IMR-90 (cell line): ENCODE measurements around the gene LRPPRC. TPM values are rescaled to one million over a fixed set of nuclear protein-coding genes. Genes with fewer than 3 reads are reported as not detected.

ENCODE experiments used
- ATAC-seq: fragments of 200-7000 bp; cut with Tn5 transposase; 2 replicates; pipeline ENCODE4 v1.9.1; 2020; ENCODE audit warnings: low read depth, mild to moderate bottlenecking, moderate library complexity
- BruUV-seq: library from RNA; stranded (reverse); fragments of 400-500 nt; replicated peaks from 2 replicates; lab custom pipeline; 2021; lab: Mats Ljungman, UMichigan
- CTCF ChIA-PET: fragments of 300-600 bp; formaldehyde crosslinking; extraction: SDS; loops from one replicate; lab custom pipeline; 2021; ENCODE audit warnings: antibody characterized with exemption; lab: Yijun Ruan, JAX
- POLR2A ChIA-PET: fragments of 300-600 bp; sonication (Branson Sonifier 250); formaldehyde crosslinking; loops from one replicate; lab custom pipeline; 2022; ENCODE audit warnings: antibody characterized with exemption; ENCODE audit not compliant: unreplicated experiment; lab: Charles Lee
- DNase-seq: peaks from one replicate; pipeline ENCODE4 v3.0.0; 2013
- H2AFZ ChIP-seq: replicated peaks from 2 replicates; pipeline ENCODE3; 2013; ENCODE audit warnings: low read length, mild to moderate bottlenecking; ENCODE audit not compliant: poor library complexity
- H2AK5ac ChIP-seq: 2 replicates; pipeline ENCODE4 v1.6.1; 2013; ENCODE audit warnings: low read depth, low read length, inconsistent platforms
- H2AK9ac ChIP-seq: replicated peaks from 2 replicates; pipeline ENCODE3; 2013; ENCODE audit warnings: mild to moderate bottlenecking, low read depth, low read length, moderate library complexity; ENCODE audit not compliant: poor library complexity
- H2BK120ac ChIP-seq: 2 replicates; pipeline ENCODE4 v1.6.1; 2013; ENCODE audit warnings: low read depth, low read length, inconsistent platforms
- H2BK15ac ChIP-seq: 3 replicates; pipeline ENCODE4 v1.6.1; 2013; ENCODE audit warnings: low read depth, low read length, inconsistent platforms
- H2BK20ac ChIP-seq: 2 replicates; pipeline ENCODE4 v1.6.1; 2013; ENCODE audit warnings: low read depth, mild to moderate bottlenecking, inconsistent platforms, low read length, moderate library complexity
- H2BK5ac ChIP-seq: 2 replicates; pipeline ENCODE4 v1.6.1; 2013; ENCODE audit warnings: mild to moderate bottlenecking, low read depth, low read length, inconsistent platforms; ENCODE audit not compliant: poor library complexity, severe bottlenecking
- H3K14ac ChIP-seq: replicated peaks from 2 replicates; pipeline ENCODE4 v1.6.1; 2013; ENCODE audit warnings: low read depth, low read length, inconsistent platforms
- H3K18ac ChIP-seq: 2 replicates; pipeline ENCODE4 v1.6.1; 2013; ENCODE audit warnings: low read depth, low read length, control low read depth
- H3K23ac ChIP-seq: 2 replicates; pipeline ENCODE4 v1.6.1; 2013; ENCODE audit warnings: low read depth, low read length, inconsistent platforms
- H3K27ac ChIP-seq: 2 replicates; pipeline ENCODE4 v1.5.1; 2013; ENCODE audit warnings: mild to moderate bottlenecking, control low read depth, low read length; ENCODE audit not compliant: insufficient read depth
- H3K27me3 ChIP-seq: 2 replicates; pipeline ENCODE4 v1.6.1; 2013; ENCODE audit warnings: low read length; ENCODE audit not compliant: control insufficient read depth, insufficient read depth
- H3K36me3 ChIP-seq: 2 replicates; pipeline ENCODE4 v1.6.1; 2013; ENCODE audit warnings: low read length, mixed read lengths; ENCODE audit not compliant: control insufficient read depth, insufficient read depth
- H3K4ac ChIP-seq: 2 replicates; pipeline ENCODE4 v1.6.1; 2013; ENCODE audit warnings: low read depth, low read length, inconsistent platforms
- H3K4me1 ChIP-seq: 2 replicates; pipeline ENCODE4 v1.6.1; 2013; ENCODE audit warnings: low read length, mixed read lengths; ENCODE audit not compliant: control insufficient read depth, insufficient read depth
- H3K4me2 ChIP-seq: 2 replicates; pipeline ENCODE4 v1.6.1; 2013; ENCODE audit warnings: low read depth, mild to moderate bottlenecking, control low read depth, low read length, moderate library complexity
- H3K4me3 ChIP-seq: 2 replicates; pipeline ENCODE4 v1.5.1; 2013; ENCODE audit warnings: low read depth, mild to moderate bottlenecking, control low read depth, low read length, moderate library complexity; ENCODE audit not compliant: insufficient read depth
- H3K56ac ChIP-seq: 2 replicates; pipeline ENCODE4 v1.6.1; 2013; ENCODE audit warnings: low read length, inconsistent platforms; ENCODE audit not compliant: insufficient read depth; ENCODE audit errors: extremely low read depth
- H3K79me1 ChIP-seq, 2 experiments: 2 replicates each; pipeline ENCODE4 v1.6.1; 2013; ENCODE audit warnings: low read length in 2 of 2, inconsistent platforms in 1 of 2, low read depth in 1 of 2
- H3K9ac ChIP-seq: 2 replicates; pipeline ENCODE4 v1.6.1; 2013; ENCODE audit warnings: low read depth, low read length, control low read depth
- H3K9me1 ChIP-seq: 2 replicates; pipeline ENCODE4 v1.6.1; 2013; ENCODE audit warnings: low read length, inconsistent platforms; ENCODE audit not compliant: insufficient read depth
- H3K9me3 ChIP-seq: 2 replicates; pipeline ENCODE4 v1.6.1; 2013; ENCODE audit warnings: low read length; ENCODE audit not compliant: control insufficient read depth, insufficient read depth
- H4K20me1 ChIP-seq: 2 replicates; pipeline ENCODE4 v1.6.1; 2013; ENCODE audit warnings: low read length, inconsistent platforms; ENCODE audit not compliant: insufficient read depth
- H4K5ac ChIP-seq: 2 replicates; pipeline ENCODE4 v1.6.1; 2013; ENCODE audit warnings: mild to moderate bottlenecking, low read depth, low read length, control low read depth
- H4K8ac ChIP-seq, 2 experiments: 2 replicates each; pipeline ENCODE4 v1.6.1; 2013; ENCODE audit warnings: low read depth in 2 of 2, low read length in 2 of 2, control low read depth in 1 of 2, inconsistent platforms in 1 of 2
- H4K91ac ChIP-seq: 2 replicates; pipeline ENCODE4 v1.6.1; 2013; ENCODE audit warnings: low read depth, low read length, inconsistent platforms; ENCODE audit not compliant: insufficient read depth
- ELK1 ChIP-seq: fragments of 150-350 bp; IDR thresholded peaks from 2 replicates; pipeline ENCODE4 v1.6.1; 2016; ENCODE audit warnings: low read depth, mild to moderate bottlenecking, low read length, moderate library complexity, borderline replicate concordance
- FOS ChIP-seq: fragments of 150-350 bp; IDR thresholded peaks from 2 replicates; pipeline ENCODE4 v1.6.1; 2016; ENCODE audit warnings: low read depth, low read length
- MAFK ChIP-seq: IDR thresholded peaks from 2 replicates; pipeline ENCODE4 v1.6.1; 2012; ENCODE audit warnings: low read depth, low read length, improper control_type of control experiment
- MAZ ChIP-seq: IDR thresholded peaks from 2 replicates; pipeline ENCODE4 v1.6.1; 2012; ENCODE audit warnings: low read depth, mild to moderate bottlenecking, low read length, improper control_type of control experiment, moderate library complexity, borderline replicate concordance
- MXI1 ChIP-seq: IDR thresholded peaks from 2 replicates; pipeline ENCODE4 v1.6.1; 2012; ENCODE audit warnings: low read depth, mild to moderate bottlenecking, low read length, moderate library complexity, borderline replicate concordance
- NFE2L2 ChIP-seq: fragments of 150-350 bp; IDR thresholded peaks from 2 replicates; pipeline ENCODE4 v1.6.1; 2016; ENCODE audit warnings: low read depth, mild to moderate bottlenecking, low read length
- POLR2A ChIP-seq: IDR thresholded peaks from 2 replicates; pipeline ENCODE4 v1.6.1; 2012; ENCODE audit warnings: mild to moderate bottlenecking, low read depth, low read length
- RAD21 ChIP-seq: IDR thresholded peaks from 2 replicates; pipeline ENCODE4 v1.6.1; 2012; ENCODE audit warnings: low read length, improper control_type of control experiment
- RCOR1 ChIP-seq: IDR thresholded peaks from 2 replicates; pipeline ENCODE4 v1.6.1; 2012; ENCODE audit warnings: mild to moderate bottlenecking, low read length, improper control_type of control experiment; ENCODE audit not compliant: insufficient replicate concordance
- RFX5 ChIP-seq: IDR thresholded peaks from 2 replicates; pipeline ENCODE4 v1.8.0; 2012; ENCODE audit warnings: low read depth, mild to moderate bottlenecking, low read length, moderate library complexity
- SMC3 ChIP-seq: fragments of 150-350 bp; IDR thresholded peaks from 2 replicates; pipeline ENCODE4 v1.6.1; 2016; ENCODE audit warnings: low read depth, mild to moderate bottlenecking, antibody characterized with exemption, low read length, moderate library complexity
- WGBS, 2 experiments: methylation state at CpG; one replicate each; pipeline versions ENCODE4 v1.1.5 to v1.1.7; 2013; ENCODE audit warnings: missing lambda C conversion rate in 2 of 2; ENCODE audit not compliant: insufficient read length in 1 of 2; ENCODE audit errors: extremely low coverage in 2 of 2; 5-methylcytosine and 5-hydroxymethylcytosine counted together
- dilution Hi-C: fragments of 300-500 bp; cut with HindIII; formaldehyde crosslinking; loops from one replicate; pipeline ENCODE4 v1.14.3; 2018; ENCODE audit warnings: low sequenced_read_pairs; ENCODE audit not compliant: unreplicated experiment
- in situ Hi-C: fragments of 300-500 bp; cut with MboI; formaldehyde crosslinking; loops from 3 replicates; pipeline ENCODE4 v1.14.3; 2019; ENCODE audit warnings: low sequenced_read_pairs, inconsistent platforms, mixed read lengths
- intact Hi-C: fragments of 100-400 bp; cut with micrococcal nuclease; formaldehyde crosslinking; loops from 2 replicates; pipeline ENCODE4 v1.10.0; 2022
- polyA plus RNA-seq, 3 experiments: library from polyadenylated mRNA; depleted of rRNA; stranded (reverse); fragments of >200 nt; gene quantifications; 2 replicates each; pipeline ENCODE4 v1.2.3, GENCODE V29; 2012; ENCODE audit warnings: low replicate concordance in 1 of 3
- total RNA-seq: library from RNA; depleted of rRNA; stranded (reverse); fragments of >200 nt; gene quantifications from 2 replicates; pipeline ENCODE4 v1.2.3, GENCODE V29; 2012
- TF ChIP-seq, protein P1 (sequence below): fragments of 150-350 bp; IDR thresholded peaks from 2 replicates; pipeline ENCODE4 v1.6.1; 2017; ENCODE audit warnings: mild to moderate bottlenecking, antibody characterized with exemption, low read length, low read depth

The LRPPRC gene
- total and polyA plus RNA-seq, 2 of the 4 experiments (the other 2 are of a cell fraction): 30.4 to 36.0 TPM

DNA sequence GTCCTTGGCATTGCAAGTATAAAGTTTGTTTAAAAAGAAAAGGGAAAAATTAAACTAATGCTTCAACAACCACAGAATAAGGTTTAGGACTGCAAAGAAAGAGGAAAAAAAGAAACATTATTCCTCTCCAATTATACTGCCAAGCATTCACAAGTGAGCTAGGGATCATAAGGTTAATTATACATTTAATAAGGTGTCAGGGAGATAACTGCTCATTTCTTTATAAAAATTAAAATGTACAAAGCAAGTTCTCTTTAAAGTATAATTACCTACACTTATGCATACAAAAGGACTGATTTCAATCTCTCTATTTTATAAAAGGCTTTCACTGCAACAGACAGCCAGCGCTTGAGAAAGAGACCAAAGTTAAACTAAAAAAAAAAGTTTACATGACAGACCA lies 98.9 kb downstream of the LRPPRC start:
- CTCF ChIA-PET: no interaction called here
- Histone ChIP-seq H3K9me3 (no peaks in the 10 kb centered on the region), H3K36me3 (peaks cover 19% of the 10 kb centered on the region), H3K56ac (no peak overlapping the region), H3K18ac (no peak overlapping the region), H2BK20ac (no peak overlapping the region), H3K79me1 (no peaks in the 10 kb centered on the region; a peak in 2 of 4 replicates), H3K27ac (no peak overlapping the region), H2BK15ac (no peak overlapping the region), H4K5ac (no peak overlapping the region), H4K91ac (no peak overlapping the region), H4K8ac (no peak overlapping the region), H3K4me3 (no peak overlapping the region), H3K9ac (no peak overlapping the region), H3K9me1 (0 out of 2 replicates have a peak, but pooled peaks cover 3% of the 10 kb centered on the region), H3K4ac (no peak overlapping the region), H3K27me3 (no peaks in the 10 kb centered on the region), H3K4me1 (peaks cover 2% of the 10 kb centered on the region), H2AK5ac (no peak overlapping the region), H2AFZ (no peak overlapping the region), H2BK120ac (no peak overlapping the region), H4K20me1 (peaks cover 6% of the 10 kb centered on the region; the same call in 1 of the 2 replicates), H2AK9ac (no peak overlapping the region), H3K23ac (no peak overlapping the region), H2BK5ac (no peak overlapping the region), H3K14ac (no peak overlapping the region), H3K4me2 (no peak overlapping the region)
- ATAC-seq: no peak
- intact Hi-C loops (no loop called here), dilution Hi-C loops (no loop called here), in situ Hi-C loops (no loop called here)
- WGBS, 2 experiments: no CpG with 5 or more reads among the region's 1 CpG
- no TSS peak for BruUV-seq
- POLR2A ChIA-PET: no interaction called here
- DNase-seq: no peak
- TF ChIP-seq NFE2L2 (no peak), MAZ (no peak), RCOR1 (no peak), RFX5 (no peak), ELK1 (no peak), MAFK (no peak), POLR2A (no peak), RAD21 (no peak), SMC3 (no peak), MXI1 (no peak), FOS (no peak)
- TF ChIP-seq, protein P1, sequence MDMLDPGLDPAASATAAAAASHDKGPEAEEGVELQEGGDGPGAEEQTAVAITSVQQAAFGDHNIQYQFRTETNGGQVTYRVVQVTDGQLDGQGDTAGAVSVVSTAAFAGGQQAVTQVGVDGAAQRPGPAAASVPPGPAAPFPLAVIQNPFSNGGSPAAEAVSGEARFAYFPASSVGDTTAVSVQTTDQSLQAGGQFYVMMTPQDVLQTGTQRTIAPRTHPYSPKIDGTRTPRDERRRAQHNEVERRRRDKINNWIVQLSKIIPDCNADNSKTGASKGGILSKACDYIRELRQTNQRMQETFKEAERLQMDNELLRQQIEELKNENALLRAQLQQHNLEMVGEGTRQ: no peak
